ENCODE measurements around the gene ADGRB3. TPM values are rescaled to one million over a fixed set of nuclear protein-coding genes. Genes with fewer than 3 reads are reported as not detected.
A peak's percentile ranks its signal among the peaks of the same experiment; 100 is the strongest.

Gene ADGRB3
- polyA plus RNA-seq, 1 of the 3 experiments (the other 2 are of a cell fraction): 0.12 TPM

DNA sequence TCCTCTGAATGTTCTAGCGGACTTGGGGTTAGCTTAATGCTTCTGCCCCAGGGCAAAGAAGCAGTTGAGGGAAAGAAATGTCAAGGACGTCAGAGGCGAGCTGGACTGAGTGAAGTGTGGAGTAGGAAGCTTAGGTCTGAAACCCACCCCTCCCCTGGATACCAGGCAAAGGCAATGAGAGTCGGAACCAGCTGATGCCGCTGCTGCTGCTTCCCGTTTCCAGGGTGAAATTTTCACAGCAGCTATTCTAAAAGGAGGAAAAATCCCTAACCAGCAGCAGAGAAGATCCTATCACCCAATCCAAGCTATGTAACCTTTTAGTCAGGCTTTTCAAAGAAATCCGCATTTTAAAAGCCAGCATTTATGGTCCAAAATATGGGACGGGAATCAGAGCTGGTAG is 597.4 kb downstream of the ADGRB3 start:
- TF ChIP-seq RCOR1 (IDR thresholded peaks at IDR 0.05; ENCODE audit: low read length): no peak
- no peak for TF ChIP-seq GABPA (IDR thresholded peaks at IDR 0.05; ENCODE audit: low read depth)
- TF ChIP-seq, protein P1, sequence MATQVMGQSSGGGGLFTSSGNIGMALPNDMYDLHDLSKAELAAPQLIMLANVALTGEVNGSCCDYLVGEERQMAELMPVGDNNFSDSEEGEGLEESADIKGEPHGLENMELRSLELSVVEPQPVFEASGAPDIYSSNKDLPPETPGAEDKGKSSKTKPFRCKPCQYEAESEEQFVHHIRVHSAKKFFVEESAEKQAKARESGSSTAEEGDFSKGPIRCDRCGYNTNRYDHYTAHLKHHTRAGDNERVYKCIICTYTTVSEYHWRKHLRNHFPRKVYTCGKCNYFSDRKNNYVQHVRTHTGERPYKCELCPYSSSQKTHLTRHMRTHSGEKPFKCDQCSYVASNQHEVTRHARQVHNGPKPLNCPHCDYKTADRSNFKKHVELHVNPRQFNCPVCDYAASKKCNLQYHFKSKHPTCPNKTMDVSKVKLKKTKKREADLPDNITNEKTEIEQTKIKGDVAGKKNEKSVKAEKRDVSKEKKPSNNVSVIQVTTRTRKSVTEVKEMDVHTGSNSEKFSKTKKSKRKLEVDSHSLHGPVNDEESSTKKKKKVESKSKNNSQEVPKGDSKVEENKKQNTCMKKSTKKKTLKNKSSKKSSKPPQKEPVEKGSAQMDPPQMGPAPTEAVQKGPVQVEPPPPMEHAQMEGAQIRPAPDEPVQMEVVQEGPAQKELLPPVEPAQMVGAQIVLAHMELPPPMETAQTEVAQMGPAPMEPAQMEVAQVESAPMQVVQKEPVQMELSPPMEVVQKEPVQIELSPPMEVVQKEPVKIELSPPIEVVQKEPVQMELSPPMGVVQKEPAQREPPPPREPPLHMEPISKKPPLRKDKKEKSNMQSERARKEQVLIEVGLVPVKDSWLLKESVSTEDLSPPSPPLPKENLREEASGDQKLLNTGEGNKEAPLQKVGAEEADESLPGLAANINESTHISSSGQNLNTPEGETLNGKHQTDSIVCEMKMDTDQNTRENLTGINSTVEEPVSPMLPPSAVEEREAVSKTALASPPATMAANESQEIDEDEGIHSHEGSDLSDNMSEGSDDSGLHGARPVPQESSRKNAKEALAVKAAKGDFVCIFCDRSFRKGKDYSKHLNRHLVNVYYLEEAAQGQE (IDR thresholded peaks at IDR 0.05; ENCODE audit: low read depth, low read length): no peak
- TF ChIP-seq FOSL2 (IDR thresholded peaks at IDR 0.05; ENCODE audit: borderline replicate concordance, low read depth): no peak
- TF ChIP-seq, protein P2, sequence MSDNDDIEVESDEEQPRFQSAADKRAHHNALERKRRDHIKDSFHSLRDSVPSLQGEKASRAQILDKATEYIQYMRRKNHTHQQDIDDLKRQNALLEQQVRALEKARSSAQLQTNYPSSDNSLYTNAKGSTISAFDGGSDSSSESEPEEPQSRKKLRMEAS (IDR thresholded peaks at IDR 0.05; ENCODE audit: low read depth): no peak
- no peak for TF ChIP-seq NFIC (IDR thresholded peaks at IDR 0.05; ENCODE audit: borderline replicate concordance)
- no peak for TF ChIP-seq RXRA (IDR thresholded peaks at IDR 0.05; ENCODE audit: borderline replicate concordance, low read depth)
- no peak for TF ChIP-seq ELF1 (IDR thresholded peaks at IDR 0.05)
- TF ChIP-seq FOXJ3 (CRISPR knock-in tag; IDR thresholded peaks at IDR 0.05): no peak
- TF ChIP-seq, protein P3, sequence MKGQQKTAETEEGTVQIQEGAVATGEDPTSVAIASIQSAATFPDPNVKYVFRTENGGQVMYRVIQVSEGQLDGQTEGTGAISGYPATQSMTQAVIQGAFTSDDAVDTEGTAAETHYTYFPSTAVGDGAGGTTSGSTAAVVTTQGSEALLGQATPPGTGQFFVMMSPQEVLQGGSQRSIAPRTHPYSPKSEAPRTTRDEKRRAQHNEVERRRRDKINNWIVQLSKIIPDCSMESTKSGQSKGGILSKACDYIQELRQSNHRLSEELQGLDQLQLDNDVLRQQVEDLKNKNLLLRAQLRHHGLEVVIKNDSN (IDR thresholded peaks at IDR 0.05; ENCODE audit: borderline replicate concordance, low read depth): no peak
- POLR2A ChIA-PET: interaction anchor here (0.7 kb wide), 1 partner anchor 9 kb away, joined by 4 read pairs; no protein-coding TSS in a partner anchor
- H3K9me3 ChIP-seq: no peaks in the 10 kb centered on the region
- peak overlapping the region in 1 of 2 experiments; percentile 95; a peak in 2 of 4 replicates for H3K27ac ChIP-seq (ENCODE audit: low read depth in 2 of 2, low read length in 1 of 2)
- under 1% methylated on average over 8 of the region's 8 CpGs for WGBS (ENCODE audit: low lambda C conversion rate)
- no peaks in the 10 kb centered on the region for H3K27me3 ChIP-seq (ENCODE audit: insufficient read depth)
- H3F3A ChIP-seq (replicated peaks; ENCODE audit: insufficient read depth): no peaks in the 10 kb centered on the region
- no peak overlapping the region for H3K9ac ChIP-seq
- no peak overlapping the region for H2AFZ ChIP-seq (ENCODE audit: low read depth)
- H3K4me1 ChIP-seq (ENCODE audit: control insufficient read depth in 1 of 2, insufficient read depth in 2 of 2, low read depth in 1 of 2, low read length in 1 of 2): peaks cover 0 to 11% of the 10 kb centered on the region in 2 experiments; a peak in 2 of 4 replicates
- H3K36me3 ChIP-seq (replicated peaks in 1 of 2; ENCODE audit: control insufficient read depth in 1 of 2, insufficient read depth in 2 of 2, low read length in 1 of 2): no peaks in the 10 kb centered on the region
- no peak overlapping the region for H3K4me2 ChIP-seq
- H3K79me2 ChIP-seq (ENCODE audit: insufficient read depth): no peaks in the 10 kb centered on the region
- H3K9me2 ChIP-seq: no peaks in the 10 kb centered on the region
- DNase-seq: peak; percentile 39
- H4K20me1 ChIP-seq (ENCODE audit: insufficient read depth): no peaks in the 10 kb centered on the region
- CTCF ChIA-PET: interaction anchor here (1.3 to 1.5 kb wide), 4 partner anchors 9 to 67 kb away, joined by 3 to 5 read pairs (median 4); no protein-coding TSS in a partner anchor
- H3K4me3 ChIP-seq (ENCODE audit: low read depth in 2 of 2, low read length in 1 of 2): peak overlapping the region in 1 of 2 experiments; percentile 43; a peak in 2 of 4 replicates

DNA sequence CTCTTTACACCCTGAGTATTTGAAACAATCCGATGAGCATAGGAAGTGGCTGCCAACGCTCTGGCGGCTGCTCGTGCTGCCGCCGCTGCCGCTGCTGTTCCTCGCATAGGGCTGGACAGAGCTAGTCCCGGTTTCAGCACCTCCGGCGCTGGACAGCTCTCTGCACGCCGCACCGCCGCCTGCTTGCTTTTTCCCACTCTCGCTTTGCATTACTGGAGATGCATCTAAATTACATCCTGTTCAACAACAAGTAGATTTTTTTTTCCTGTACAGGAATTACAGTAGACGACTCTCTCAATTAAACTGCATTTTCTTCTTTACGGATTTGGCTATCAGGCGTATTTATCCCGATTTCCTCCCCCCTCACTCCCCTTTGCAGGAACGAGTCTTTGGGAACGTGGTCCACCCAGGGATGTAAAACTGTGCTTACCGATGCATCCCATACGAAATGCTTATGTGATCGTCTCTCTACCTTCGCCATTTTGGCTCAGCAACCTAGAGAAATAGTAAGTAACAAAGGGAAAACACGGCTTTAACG is 597.9 kb downstream of the ADGRB3 start:
- no peaks in the 10 kb centered on the region for H3K9me3 ChIP-seq
- WGBS (ENCODE audit: low lambda C conversion rate): under 1% methylated on average over 18 of the region's 28 CpGs

More for the DNA sequence above, 597.9 kb downstream of the ADGRB3 start:
- peak overlapping the region; percentile 18; the same call in 1 of the 2 replicates for H3K4me2 ChIP-seq
- H3F3A ChIP-seq (replicated peaks; ENCODE audit: insufficient read depth): no peaks in the 10 kb centered on the region
- TF ChIP-seq, protein P2 (IDR thresholded peaks at IDR 0.05; ENCODE audit: low read depth): peak; percentile 91
- TF ChIP-seq, protein P1 (IDR thresholded peaks at IDR 0.05; ENCODE audit: low read depth, low read length): peak; percentile 100
- TF ChIP-seq RAD21 (IDR thresholded peaks at IDR 0.05; ENCODE audit: low read length) (no peak), MXI1 (IDR thresholded peaks at IDR 0.05; ENCODE audit: low read depth, low read length) (peak; percentile 99), GATA2 (CRISPR knock-in tag; IDR thresholded peaks at IDR 0.05) (peak; percentile 21; the same call in 1 of the 2 replicates), SIN3A (IDR thresholded peaks at IDR 0.05; ENCODE audit: borderline replicate concordance, low read depth, low read length) (peak; percentile 95), CHD2 (IDR thresholded peaks at IDR 0.05; ENCODE audit: low read length, partially characterized antibody) (peak; percentile 31), RCOR1 (IDR thresholded peaks at IDR 0.05; ENCODE audit: low read length) (peak; percentile 75), TCF12 (IDR thresholded peaks at IDR 0.05) (no peak)
- CTCF ChIA-PET: interaction anchor here (1.3 to 1.5 kb wide), 3 partner anchors 10 to 68 kb away, joined by 3 to 5 read pairs (median 4); no protein-coding TSS in a partner anchor
- H3K9me2 ChIP-seq: no peaks in the 10 kb centered on the region
- no peaks in the 10 kb centered on the region for H3K36me3 ChIP-seq (replicated peaks in 1 of 2; ENCODE audit: control insufficient read depth in 1 of 2, insufficient read depth in 2 of 2, low read length in 1 of 2)
- no peak overlapping the region for H3K9ac ChIP-seq
- no peak overlapping the region for H2AFZ ChIP-seq (ENCODE audit: low read depth)
- peaks cover 0 to 11% of the 10 kb centered on the region in 2 experiments; a peak in 2 of 4 replicates for H3K4me1 ChIP-seq (ENCODE audit: control insufficient read depth in 1 of 2, insufficient read depth in 2 of 2, low read depth in 1 of 2, low read length in 1 of 2)
- POLR2A ChIA-PET: interaction anchor here (0.7 kb wide), 1 partner anchor 9 kb away, joined by 4 read pairs; no protein-coding TSS in a partner anchor
- peak overlapping the region in 1 of 2 experiments; percentile 95; a peak in 2 of 4 replicates for H3K27ac ChIP-seq (ENCODE audit: low read depth in 2 of 2, low read length in 1 of 2)
- DNase-seq: peak; percentile 55
- H3K4me3 ChIP-seq (ENCODE audit: low read depth in 2 of 2, low read length in 1 of 2): peak overlapping the region in 1 of 2 experiments; percentile 43; a peak in 2 of 4 replicates
- no peaks in the 10 kb centered on the region for H3K27me3 ChIP-seq (ENCODE audit: insufficient read depth)
- no peaks in the 10 kb centered on the region for H3K79me2 ChIP-seq (ENCODE audit: insufficient read depth)
- H4K20me1 ChIP-seq (ENCODE audit: insufficient read depth): no peaks in the 10 kb centered on the region
